ENCODE results near the gene CFAP54. TPM values are rescaled to one million over a fixed set of nuclear protein-coding genes. Genes with fewer than 3 reads are reported as not detected.
"Not testable (repeated sequence)": the region's sequence is repeated elsewhere in the genome, so short reads cannot be mapped to it uniquely, and the experiment has no call there.

The CFAP54 gene
- total and polyA plus RNA-seq, 2 donors, result 0.28 to 0.39 TPM

GRCh38 chr12:96493106-96493505 lies 3.7 kb downstream of the CFAP54 start:
- H3K4me1 ChIP-seq (ENCODE audit: control insufficient read depth in 2 of 2, insufficient read depth in 2 of 2, low read length in 2 of 2), result peaks cover 4 to 5% of the 10 kb centered on the region in 2 donors

GRCh38 chr12:96494154-96494553 lies 4.8 kb downstream of the CFAP54 start:
- not testable (repeated sequence) for H3K27me3 ChIP-seq (ENCODE audit: control insufficient read depth in 2 of 2, insufficient read depth in 1 of 2, low read length in 1 of 2); H3K4me3 ChIP-seq (ENCODE audit: low read length in 2 of 2); H3K27ac ChIP-seq (ENCODE audit: low read depth in 1 of 2, low read length in 1 of 2); DNase-seq (ENCODE audit: low read depth in 6 of 9, low spot score in 9 of 9); H3K9me3 ChIP-seq (ENCODE audit: control insufficient read depth in 2 of 2, insufficient read depth in 1 of 2, low read length in 1 of 2); H3K4me1 ChIP-seq (ENCODE audit: control insufficient read depth in 2 of 2, insufficient read depth in 2 of 2, low read length in 2 of 2); H3K36me3 ChIP-seq (ENCODE audit: control insufficient read depth in 2 of 2, insufficient read depth in 2 of 2, low read length in 1 of 2)
- WGBS, result 97% methylated on average over 6 of the region's 6 CpGs

More at GRCh38 chr12:96493106-96493505, 3.7 kb downstream of the CFAP54 start:
- no peaks in the 10 kb centered on the region for H3K36me3 ChIP-seq (ENCODE audit: control insufficient read depth in 2 of 2, insufficient read depth in 2 of 2, low read length in 1 of 2)
- peaks cover 0 to 10% of the 10 kb centered on the region in 2 donors for H3K27me3 ChIP-seq (ENCODE audit: control insufficient read depth in 2 of 2, insufficient read depth in 1 of 2, low read length in 1 of 2)
- DNase-seq (ENCODE audit: low read depth in 6 of 9, low spot score in 9 of 9), result no peak
- H3K9me3 ChIP-seq (ENCODE audit: control insufficient read depth in 2 of 2, insufficient read depth in 1 of 2, low read length in 1 of 2), result no peaks in the 10 kb centered on the region
- no peak overlapping the region for H3K27ac ChIP-seq (ENCODE audit: low read depth in 1 of 2, low read length in 1 of 2)
- H3K4me3 ChIP-seq (ENCODE audit: low read length in 2 of 2), result no peak overlapping the region

- Histone ChIP-seq H3K36me3 (ENCODE audit: control insufficient read depth in 2 of 2, insufficient read depth in 2 of 2, low read length in 1 of 2) (no peaks in the 10 kb centered on the region), H3K27ac (ENCODE audit: low read depth in 1 of 2, low read length in 1 of 2) (no peak overlapping the region), H3K9me3 (ENCODE audit: control insufficient read depth in 2 of 2, insufficient read depth in 1 of 2, low read length in 1 of 2) (no peaks in the 10 kb centered on the region), H3K4me1 (ENCODE audit: control insufficient read depth in 2 of 2, insufficient read depth in 2 of 2, low read length in 2 of 2) (no peaks in the 10 kb centered on the region), H3K27me3 (ENCODE audit: control insufficient read depth in 2 of 2, insufficient read depth in 1 of 2, low read length in 1 of 2) (peaks cover 0 to 4% of the 10 kb centered on the region in 2 donors), H3K4me3 (ENCODE audit: low read length in 2 of 2) (no peak overlapping the region)
- 96% methylated on average over 11 of the region's 11 CpGs for WGBS
- DNase-seq (ENCODE audit: low read depth in 6 of 9, low spot score in 9 of 9), result no peak
These were observed 5.8 kb downstream of the CFAP54 start for GRCh38 chr12:96495155-96495554.

DNA sequence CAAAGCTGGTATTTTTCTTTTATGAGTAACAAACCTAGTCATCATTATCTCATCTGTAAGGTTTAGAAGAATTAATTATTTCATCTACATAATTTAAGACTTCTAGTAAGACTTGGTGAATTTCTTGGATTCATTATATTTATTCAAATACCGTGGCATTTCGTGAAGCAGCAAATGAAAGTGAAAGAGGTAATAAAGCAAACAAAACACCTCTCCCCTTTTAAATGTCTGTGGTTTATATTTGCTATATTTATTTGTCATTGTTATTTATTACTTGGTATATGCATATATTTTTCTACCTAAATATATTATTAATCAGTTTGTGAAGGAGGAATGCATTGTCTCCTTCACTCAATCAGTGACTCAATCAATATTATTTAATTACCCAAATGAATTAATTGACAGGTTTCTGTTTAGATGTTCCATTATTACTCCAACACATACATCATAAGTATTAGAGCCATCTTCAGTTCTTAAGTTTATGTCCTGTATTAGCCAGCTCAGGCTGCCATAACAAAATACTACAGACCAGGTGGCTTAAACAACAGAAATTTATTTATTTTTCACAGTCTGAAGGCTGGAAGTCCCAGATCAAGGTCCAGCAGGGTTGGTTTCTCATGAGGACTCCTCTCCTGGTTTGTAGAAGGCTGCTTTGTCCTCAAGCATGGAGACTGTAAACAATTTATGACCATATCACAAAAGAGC lies 6.6 kb downstream of the CFAP54 start:
- Histone ChIP-seq H3K9me3 (ENCODE audit: control insufficient read depth in 2 of 2, insufficient read depth in 1 of 2, low read length in 1 of 2) (no peaks in the 10 kb centered on the region), H3K27ac (ENCODE audit: low read depth in 1 of 2, low read length in 1 of 2) (no peak overlapping the region), H3K4me1 (ENCODE audit: control insufficient read depth in 2 of 2, insufficient read depth in 2 of 2, low read length in 2 of 2) (peaks cover under 1 to 1% of the 10 kb centered on the region in 2 donors), H3K4me3 (ENCODE audit: low read length in 2 of 2) (no peak overlapping the region), H3K36me3 (ENCODE audit: control insufficient read depth in 2 of 2, insufficient read depth in 2 of 2, low read length in 1 of 2) (no peaks in the 10 kb centered on the region), H3K27me3 (ENCODE audit: control insufficient read depth in 2 of 2, insufficient read depth in 1 of 2, low read length in 1 of 2) (peaks cover 0 to 2% of the 10 kb centered on the region in 2 donors)
- WGBS, result 16% methylated on average over 2 of the region's 2 CpGs
- no peak for DNase-seq (ENCODE audit: low read depth in 6 of 9, low spot score in 9 of 9)

DNA sequence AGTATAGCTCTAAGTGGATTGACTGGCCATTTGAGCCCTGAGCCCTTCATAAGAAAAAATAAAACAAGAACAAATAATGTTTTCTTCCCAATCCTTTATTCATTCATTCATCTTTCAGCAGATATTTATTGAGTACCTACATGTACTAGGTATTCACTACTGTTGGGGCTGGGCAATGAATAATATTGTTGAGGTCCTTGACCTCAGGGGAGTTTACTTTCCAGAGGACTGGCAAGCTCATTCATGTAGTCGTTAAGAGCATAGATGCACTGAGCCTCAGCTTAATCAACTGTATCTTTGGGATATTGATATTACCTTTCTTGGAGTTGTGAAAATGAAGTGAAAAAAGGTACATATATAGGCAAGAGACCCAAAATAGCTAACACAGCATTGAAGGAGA lies 7.6 kb downstream of the CFAP54 start:
- H3K27ac ChIP-seq (ENCODE audit: low read depth in 1 of 2, low read length in 1 of 2), result no peak overlapping the region
- H3K4me1 ChIP-seq (ENCODE audit: control insufficient read depth in 2 of 2, insufficient read depth in 2 of 2, low read length in 2 of 2), result peaks cover 3 to 6% of the 10 kb centered on the region in 2 donors
- no peak for DNase-seq (ENCODE audit: low read depth in 6 of 9, low spot score in 9 of 9)
- WGBS, result 96% methylated on average over 1 of the region's 1 CpG
- no peaks in the 10 kb centered on the region for H3K27me3 ChIP-seq (ENCODE audit: control insufficient read depth in 2 of 2, insufficient read depth in 1 of 2, low read length in 1 of 2)
- H3K9me3 ChIP-seq (ENCODE audit: control insufficient read depth in 2 of 2, insufficient read depth in 1 of 2, low read length in 1 of 2), result no peaks in the 10 kb centered on the region
- H3K4me3 ChIP-seq (ENCODE audit: low read length in 2 of 2), result no peak overlapping the region
- no peaks in the 10 kb centered on the region for H3K36me3 ChIP-seq (ENCODE audit: control insufficient read depth in 2 of 2, insufficient read depth in 2 of 2, low read length in 1 of 2)

GRCh38 chr12:96497855-96498254 lies 8.5 kb downstream of the CFAP54 start:
- Histone ChIP-seq H3K27ac (ENCODE audit: low read depth in 1 of 2, low read length in 1 of 2) (no peak overlapping the region), H3K9me3 (ENCODE audit: control insufficient read depth in 2 of 2, insufficient read depth in 1 of 2, low read length in 1 of 2) (no peaks in the 10 kb centered on the region), H3K27me3 (ENCODE audit: control insufficient read depth in 2 of 2, insufficient read depth in 1 of 2, low read length in 1 of 2) (no peaks in the 10 kb centered on the region), H3K4me3 (ENCODE audit: low read length in 2 of 2) (no peak overlapping the region), H3K4me1 (ENCODE audit: control insufficient read depth in 2 of 2, insufficient read depth in 2 of 2, low read length in 2 of 2) (peaks cover 3 to 9% of the 10 kb centered on the region in 2 donors), H3K36me3 (ENCODE audit: control insufficient read depth in 2 of 2, insufficient read depth in 2 of 2, low read length in 1 of 2) (no peaks in the 10 kb centered on the region)
- 53% methylated on average over 2 of the region's 2 CpGs for WGBS
- DNase-seq (ENCODE audit: low read depth in 6 of 9, low spot score in 9 of 9), result peak in 1 of 9 donors; percentile 41

DNA sequence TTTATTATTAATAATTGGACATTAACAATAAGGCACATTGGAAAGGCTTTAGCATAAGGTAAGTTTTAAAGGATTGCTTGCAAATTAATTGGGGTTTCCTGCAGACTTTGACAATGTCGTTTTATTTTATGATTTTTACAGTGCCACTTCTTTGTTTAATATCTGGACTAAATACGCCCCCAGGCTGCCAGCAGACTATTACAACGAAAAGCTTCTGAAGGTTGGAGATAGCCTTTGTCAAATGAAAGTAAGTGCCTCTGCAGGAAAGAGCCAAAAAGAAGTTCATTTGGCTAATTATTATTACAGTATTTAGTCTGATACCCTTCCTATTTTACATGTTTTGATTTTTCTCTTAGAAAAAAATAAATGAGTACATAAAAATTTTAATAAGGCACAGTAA lies 11.3 kb downstream of the CFAP54 start:
- WGBS, result 33% methylated on average over 3 of the region's 3 CpGs
- Histone ChIP-seq H3K27ac (ENCODE audit: low read depth in 1 of 2, low read length in 1 of 2) (no peak overlapping the region), H3K36me3 (ENCODE audit: control insufficient read depth in 2 of 2, insufficient read depth in 2 of 2, low read length in 1 of 2) (no peaks in the 10 kb centered on the region)

GRCh38 chr12:96501133-96501761 lies 11.9 kb downstream of the CFAP54 start:
- WGBS, result 55% methylated on average over 5 of the region's 5 CpGs
- Histone ChIP-seq H3K4me1 (ENCODE audit: control insufficient read depth in 2 of 2, insufficient read depth in 2 of 2, low read length in 2 of 2) (peaks cover 3 to 9% of the 10 kb centered on the region in 2 donors), H3K27ac (ENCODE audit: low read depth in 1 of 2, low read length in 1 of 2) (peak overlapping the region in 1 of 2 donors; percentile 20), H3K36me3 (ENCODE audit: control insufficient read depth in 2 of 2, insufficient read depth in 2 of 2, low read length in 1 of 2) (no peaks in the 10 kb centered on the region), H3K9me3 (ENCODE audit: control insufficient read depth in 2 of 2, insufficient read depth in 1 of 2, low read length in 1 of 2) (no peaks in the 10 kb centered on the region), H3K4me3 (ENCODE audit: low read length in 2 of 2) (no peak overlapping the region), H3K27me3 (ENCODE audit: control insufficient read depth in 2 of 2, insufficient read depth in 1 of 2, low read length in 1 of 2) (no peaks in the 10 kb centered on the region)
- peak in 1 of 9 donors; percentile 33 for DNase-seq (ENCODE audit: low read depth in 6 of 9, low spot score in 9 of 9)

More for the DNA sequence above, 11.3 kb downstream of the CFAP54 start:
- H3K9me3 ChIP-seq (ENCODE audit: control insufficient read depth in 2 of 2, insufficient read depth in 1 of 2, low read length in 1 of 2), result no peaks in the 10 kb centered on the region
- no peak overlapping the region for H3K4me3 ChIP-seq (ENCODE audit: low read length in 2 of 2)
- H3K27me3 ChIP-seq (ENCODE audit: control insufficient read depth in 2 of 2, insufficient read depth in 1 of 2, low read length in 1 of 2), result no peaks in the 10 kb centered on the region
- DNase-seq (ENCODE audit: low read depth in 6 of 9, low spot score in 9 of 9), result no peak
- H3K4me1 ChIP-seq (ENCODE audit: control insufficient read depth in 2 of 2, insufficient read depth in 2 of 2, low read length in 2 of 2), result peaks cover 3 to 9% of the 10 kb centered on the region in 2 donors

GRCh38 chr12:96501908-96502307 lies 12.5 kb downstream of the CFAP54 start:
- Histone ChIP-seq H3K4me3 (ENCODE audit: low read length in 2 of 2) (no peak overlapping the region), H3K27me3 (ENCODE audit: control insufficient read depth in 2 of 2, insufficient read depth in 1 of 2, low read length in 1 of 2) (no peaks in the 10 kb centered on the region), H3K4me1 (ENCODE audit: control insufficient read depth in 2 of 2, insufficient read depth in 2 of 2, low read length in 2 of 2) (peaks cover 3 to 9% of the 10 kb centered on the region in 2 donors), H3K27ac (ENCODE audit: low read depth in 1 of 2, low read length in 1 of 2) (no peak overlapping the region), H3K36me3 (ENCODE audit: control insufficient read depth in 2 of 2, insufficient read depth in 2 of 2, low read length in 1 of 2) (no peaks in the 10 kb centered on the region), H3K9me3 (ENCODE audit: control insufficient read depth in 2 of 2, insufficient read depth in 1 of 2, low read length in 1 of 2) (no peaks in the 10 kb centered on the region)
- DNase-seq (ENCODE audit: low read depth in 6 of 9, low spot score in 9 of 9), result no peak
